AG09319 (cell line): Measurements from ENCODE around the gene MISP3.
"Not testable (repeated sequence)": the region's sequence is repeated elsewhere in the genome, so short reads cannot be mapped to it uniquely, and the experiment has no call there.

Source experiments
- DNase-seq: peaks from one replicate; pipeline ENCODE4 v3.0.0-alpha.2; 2010; ENCODE audit warnings: low read depth; ENCODE audit errors: extremely low read depth
- CTCF ChIP-seq: IDR thresholded peaks from 2 replicates; pipeline ENCODE4 v1.5.1; 2011; ENCODE audit warnings: low read depth, mild to moderate bottlenecking, inconsistent platforms, low read length, moderate library complexity

Gene MISP3

GRCh38 chr19:14072535-14073260, at the start of gene MISP3:
Gene MISP3 (plus strand): TSS chr19:14072786. CDS start chr19:14073310, 524 bp downstream.
- no peak for DNase-seq
- TF ChIP-seq CTCF, result no peak; the same call in 1 of the 2 replicates

GRCh38 chr19:14023404-14024235, 49.0 kb upstream of the MISP3 start:
- DNase-seq, result no peak
- TF ChIP-seq CTCF, result peak; percentile 40

- not testable (repeated sequence) for DNase-seq
These were observed 45.9 kb upstream of the MISP3 start for GRCh38 chr19:14026652-14027192.

- no peak for DNase-seq
- TF ChIP-seq CTCF, result no peak
These were observed 44.6 kb upstream of the MISP3 start, which contains the start of gene RLN3 for GRCh38 chr19:14027856-14028450. Gene RLN3 (plus strand): TSS chr19:14028148. CDS start chr19:14028205, 57 bp downstream.

DNA sequence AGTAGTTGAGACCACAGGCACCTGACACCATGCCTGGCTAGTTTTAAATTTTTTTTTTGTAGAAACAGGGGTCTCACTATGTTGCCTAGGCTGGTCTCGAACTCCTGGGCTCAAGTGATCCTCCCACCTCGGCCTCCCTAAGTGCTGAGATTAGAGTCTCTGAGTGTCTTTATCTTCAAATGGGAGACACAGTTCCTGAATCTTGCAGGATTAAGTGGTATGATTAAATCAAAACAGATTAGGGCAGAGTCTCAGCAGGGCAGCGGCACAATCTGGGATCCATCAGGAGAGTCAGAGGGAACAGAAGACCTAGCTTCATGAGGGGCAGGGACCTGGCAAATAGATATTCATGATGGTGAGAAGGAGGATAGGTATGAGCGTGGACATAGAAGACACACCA, 43.7 kb upstream of the MISP3 start:
- no peak for TF ChIP-seq CTCF
- DNase-seq, result no peak

DNA sequence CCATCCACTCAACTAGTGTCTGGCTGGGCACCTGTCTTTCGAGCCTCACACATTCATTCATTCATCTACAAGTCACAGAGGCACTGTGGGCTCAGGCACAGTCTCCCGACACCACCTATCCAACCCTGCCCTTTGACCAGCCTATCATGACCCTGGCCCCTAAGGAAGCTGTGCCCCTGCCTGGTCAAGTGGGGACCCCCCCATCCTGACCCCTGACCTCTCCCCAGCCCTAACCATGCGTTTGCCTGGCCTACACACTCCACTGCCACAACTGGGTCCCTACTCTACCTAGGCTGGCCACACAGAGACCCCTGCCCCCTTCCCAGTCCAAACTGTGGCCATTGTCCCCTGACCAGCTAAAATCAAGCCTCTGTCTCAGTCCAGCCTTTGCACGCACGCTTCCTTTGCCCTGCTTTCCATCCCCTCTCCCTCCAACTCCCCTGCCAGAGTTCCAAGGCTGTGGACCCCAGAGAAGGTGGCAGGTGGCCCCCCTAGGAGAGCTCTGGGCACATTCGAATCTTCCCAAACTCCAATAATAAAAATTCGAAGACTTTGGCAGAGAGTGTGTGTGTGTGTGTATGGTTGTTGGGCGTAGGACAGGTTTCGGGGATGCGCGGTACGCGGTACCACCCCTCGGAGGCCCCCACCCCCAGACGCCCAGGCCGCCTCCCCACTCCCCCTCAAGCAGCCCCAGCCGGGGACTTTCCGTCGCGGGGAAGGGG, 41.4 kb upstream of the MISP3 start:
- DNase-seq, result no peak
- no peak for TF ChIP-seq CTCF
